ENCODE data around the gene FAIM2. TPM values are rescaled to one million over a fixed set of nuclear protein-coding genes. Genes with fewer than 3 reads are reported as not detected.
A peak's percentile ranks its signal among the peaks of the same experiment; 100 is the strongest.

FAIM2 gene
- total and polyA plus RNA-seq, 9 of the 15 experiments (the other 6 are each of a cell fraction or from before 2014, with no cell fraction given): 0.01 to 0.10 TPM; not detected in 7

- 0 out of 2 replicates have a peak, but pooled peaks have one; percentile 21 for TF ChIP-seq NFIC (IDR thresholded peaks at IDR 0.05)
- peak; percentile 24 for TF ChIP-seq MEIS2 (IDR thresholded peaks at IDR 0.05; ENCODE audit: partially characterized antibody)
- peak; percentile 53; the same call in 1 of the 2 replicates for TF ChIP-seq VEZF1 (CRISPR knock-in tag; IDR thresholded peaks at IDR 0.05)
- TF ChIP-seq PML (IDR thresholded peaks at IDR 0.05; ENCODE audit: low read length): 0 out of 2 replicates have a peak, but pooled peaks have one; percentile 25
- no peak for TF ChIP-seq HMBOX1 (IDR thresholded peaks at IDR 0.05)
- TF ChIP-seq CTBP1 (IDR thresholded peaks at IDR 0.05; ENCODE audit: borderline replicate concordance): peak; percentile 91
- TF ChIP-seq HNRNPLL (IDR thresholded peaks at IDR 0.05; ENCODE audit: low read depth, low read length, poor library complexity, severe bottlenecking): no peak
- no peak for TF ChIP-seq CBFB (CRISPR knock-in tag; IDR thresholded peaks at IDR 0.05)
- TF ChIP-seq ARNT (IDR thresholded peaks at IDR 0.05): no peak
- no peak for TF ChIP-seq DEAF1 (CRISPR knock-in tag; IDR thresholded peaks at IDR 0.05)
- peak; percentile 29; the same call in 1 of the 2 replicates for TF ChIP-seq NCOR1 (IDR thresholded peaks at IDR 0.05)
- 0 out of 2 replicates have a peak, but pooled peaks have one; percentile 8 for TF ChIP-seq CREM (IDR thresholded peaks at IDR 0.05; ENCODE audit: low read depth)
- no peak; the same call in 1 of the 2 replicates for TF ChIP-seq USF2 (CRISPR knock-in tag; IDR thresholded peaks at IDR 0.05)
- peak; percentile 79 for TF ChIP-seq CBFA2T2 (conservative IDR thresholded peaks at IDR 0.05)
- TF ChIP-seq KLF16 (IDR thresholded peaks at IDR 0.05): peak; percentile 60; the same call in 1 of the 2 replicates
- peak; percentile 82 for TF ChIP-seq ZNF263 (CRISPR knock-in tag; IDR thresholded peaks at IDR 0.05; ENCODE audit: borderline replicate concordance)
- peak; percentile 86 for TF ChIP-seq CBFA2T3 (IDR thresholded peaks at IDR 0.05)
- TF ChIP-seq MTA3 (IDR thresholded peaks at IDR 0.05; ENCODE audit: borderline replicate concordance): 0 out of 2 replicates have a peak, but pooled peaks have one; percentile 16
- peak; percentile 73 for TF ChIP-seq PKNOX1 (IDR thresholded peaks at IDR 0.05)
- peak; percentile 52; the same call in 1 of the 2 replicates for TF ChIP-seq MITF (IDR thresholded peaks at IDR 0.05)
- TF ChIP-seq ZNF134 (CRISPR knock-in tag; conservative IDR thresholded peaks at IDR 0.05): 0 out of 2 replicates have a peak, but pooled peaks have one; percentile 19
- TF ChIP-seq ZNF766 (CRISPR knock-in tag; conservative IDR thresholded peaks at IDR 0.05): 0 out of 2 replicates have a peak, but pooled peaks have one; percentile 44
- no peak for TF ChIP-seq XRCC3 (IDR thresholded peaks at IDR 0.05)
Measured at GRCh38 chr12:49892084-49892731, 11.5 kb downstream of the FAIM2 start (continued).
